LNCAP (cell line): ENCODE data around the gene STMN3.

Experiments
- TF ChIP-seq, protein P1 (sequence below): fragments of 450-650 bp; IDR thresholded peaks from 2 replicates; pipeline ENCODE4 v1.5.1; 2017; ENCODE audit warnings: mild to moderate bottlenecking

Gene STMN3

DNA sequence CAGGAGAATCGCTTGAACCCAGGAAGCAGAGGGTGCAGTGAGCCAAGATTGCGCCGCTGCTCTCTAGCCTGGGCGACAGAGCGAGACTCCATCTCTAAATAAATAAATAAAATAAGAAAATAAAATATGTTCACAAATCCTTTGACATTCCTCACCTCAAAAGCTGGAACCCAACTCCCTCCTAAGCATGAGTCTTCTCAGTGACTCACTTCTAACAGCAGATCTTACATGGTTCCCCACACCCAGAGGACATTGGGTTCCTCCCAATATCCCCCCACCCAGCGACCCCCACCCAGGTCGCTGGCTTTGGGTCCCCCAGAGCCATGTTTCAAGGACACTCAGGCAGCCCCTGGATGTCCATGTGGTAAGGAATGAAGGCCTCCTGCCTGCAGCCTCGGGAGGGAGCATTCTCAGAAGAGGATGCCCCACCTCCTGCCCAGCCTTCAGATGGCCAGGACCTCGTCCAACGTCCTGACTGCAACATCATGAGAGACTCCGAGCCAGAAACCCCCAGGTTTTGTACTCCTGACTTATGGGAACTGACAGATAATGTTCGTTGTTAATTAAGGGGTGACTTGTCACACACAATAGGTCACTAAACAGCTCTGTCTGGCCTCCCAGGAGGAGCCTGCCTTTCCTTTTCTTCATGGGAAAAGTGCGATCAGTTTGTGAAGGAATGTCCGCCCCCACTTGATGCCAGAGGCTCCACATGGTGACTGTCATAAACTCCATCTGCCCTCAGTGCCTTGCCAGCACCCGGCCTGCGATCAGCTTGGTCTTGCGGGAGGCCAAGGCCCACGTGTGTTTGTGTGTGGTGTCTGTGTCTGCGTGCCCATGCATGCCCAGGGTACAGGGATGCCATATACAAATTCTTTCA lies 16.2 kb downstream of the STMN3 start:
- TF ChIP-seq, protein P1, sequence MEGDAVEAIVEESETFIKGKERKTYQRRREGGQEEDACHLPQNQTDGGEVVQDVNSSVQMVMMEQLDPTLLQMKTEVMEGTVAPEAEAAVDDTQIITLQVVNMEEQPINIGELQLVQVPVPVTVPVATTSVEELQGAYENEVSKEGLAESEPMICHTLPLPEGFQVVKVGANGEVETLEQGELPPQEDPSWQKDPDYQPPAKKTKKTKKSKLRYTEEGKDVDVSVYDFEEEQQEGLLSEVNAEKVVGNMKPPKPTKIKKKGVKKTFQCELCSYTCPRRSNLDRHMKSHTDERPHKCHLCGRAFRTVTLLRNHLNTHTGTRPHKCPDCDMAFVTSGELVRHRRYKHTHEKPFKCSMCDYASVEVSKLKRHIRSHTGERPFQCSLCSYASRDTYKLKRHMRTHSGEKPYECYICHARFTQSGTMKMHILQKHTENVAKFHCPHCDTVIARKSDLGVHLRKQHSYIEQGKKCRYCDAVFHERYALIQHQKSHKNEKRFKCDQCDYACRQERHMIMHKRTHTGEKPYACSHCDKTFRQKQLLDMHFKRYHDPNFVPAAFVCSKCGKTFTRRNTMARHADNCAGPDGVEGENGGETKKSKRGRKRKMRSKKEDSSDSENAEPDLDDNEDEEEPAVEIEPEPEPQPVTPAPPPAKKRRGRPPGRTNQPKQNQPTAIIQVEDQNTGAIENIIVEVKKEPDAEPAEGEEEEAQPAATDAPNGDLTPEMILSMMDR: no peak

DNA sequence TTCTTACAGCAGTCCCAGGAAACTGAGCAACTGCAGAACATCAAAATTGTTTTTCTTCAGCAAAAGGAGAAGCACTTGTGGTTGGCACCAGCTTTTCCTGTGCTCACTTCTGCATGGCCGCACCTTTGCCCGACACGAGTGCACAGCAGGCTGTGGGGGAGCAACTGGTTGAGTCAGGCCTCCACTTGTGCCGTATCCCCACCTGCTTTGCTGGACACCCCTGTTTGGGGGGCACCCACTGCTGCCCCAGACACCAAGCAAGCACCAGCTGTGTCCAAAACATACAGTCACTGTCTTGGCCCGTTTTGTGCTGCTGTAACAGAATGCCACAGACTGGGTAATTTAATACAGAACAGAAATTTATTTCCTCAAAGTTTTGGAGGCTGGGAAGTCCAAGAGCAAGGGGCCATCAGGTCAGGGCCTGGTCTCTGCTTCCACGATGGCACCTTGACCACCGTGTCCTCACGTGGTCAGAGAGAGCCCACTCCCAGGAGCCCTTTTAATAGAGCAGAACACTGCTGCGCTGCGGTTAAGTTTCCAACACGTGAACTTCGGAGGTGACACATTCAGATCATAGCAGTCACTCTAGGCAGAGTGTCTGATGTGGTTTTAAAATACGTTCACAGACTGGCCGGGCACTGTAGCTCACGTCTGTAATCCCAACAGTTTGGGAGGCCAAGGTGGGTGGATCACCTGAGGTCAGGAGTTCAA lies 17.6 kb downstream of the STMN3 start:
- TF ChIP-seq, protein P1: no peak

DNA sequence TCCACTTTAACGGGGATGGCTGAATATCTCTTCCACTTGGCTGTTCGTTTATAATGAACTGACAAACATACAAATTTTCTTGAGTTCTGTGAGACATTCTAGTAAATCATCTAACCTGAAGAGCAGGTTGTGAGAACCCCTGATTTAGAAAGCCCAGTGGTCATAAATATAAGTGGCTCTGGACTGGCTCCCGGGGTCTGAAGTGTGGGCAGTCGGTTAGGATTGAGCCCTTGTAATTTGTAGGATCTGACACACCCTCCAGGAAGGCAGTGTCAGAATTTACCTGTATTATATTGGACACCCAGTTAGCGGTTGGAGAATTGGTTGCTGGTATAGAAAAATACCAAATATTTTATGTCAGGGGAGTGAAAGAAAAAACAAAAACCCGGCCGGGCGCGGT lies 19.5 kb downstream of the STMN3 start:
- TF ChIP-seq, protein P1: no peak

DNA sequence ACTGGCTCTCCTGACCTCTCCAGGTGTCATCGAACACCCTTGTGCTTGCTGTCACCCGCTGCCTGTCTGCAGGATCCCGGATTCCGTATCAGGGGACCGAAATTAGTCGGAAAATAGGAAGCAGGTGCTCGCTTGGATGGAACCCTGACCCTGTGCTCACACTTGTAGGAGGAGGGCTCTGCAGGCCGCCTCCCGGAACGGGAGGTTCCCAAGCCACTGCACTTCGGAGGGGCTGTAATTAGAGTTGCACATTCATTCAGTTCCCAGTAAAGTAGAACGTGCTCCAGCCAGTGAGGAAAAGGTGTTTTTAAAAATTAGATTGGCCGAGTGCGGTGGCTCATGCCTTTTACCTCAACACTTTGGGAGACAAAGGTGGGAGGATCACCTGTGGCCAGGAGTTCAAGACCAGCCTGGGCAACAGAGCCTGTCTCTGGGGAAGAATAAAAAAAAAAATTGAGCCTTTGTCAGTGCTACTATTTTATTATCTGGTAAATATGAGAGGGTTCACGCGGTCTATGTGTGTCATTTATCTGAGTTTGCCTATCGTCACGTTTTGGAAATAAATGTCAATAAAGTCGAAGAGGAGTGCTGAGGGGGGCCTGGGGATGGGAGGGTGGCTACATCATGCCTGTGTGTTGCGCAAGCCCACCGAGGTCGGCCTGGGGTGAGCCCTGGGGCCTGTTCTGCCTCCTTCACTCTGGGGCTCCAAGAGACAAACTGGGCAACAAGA lies 24.8 kb downstream of the STMN3 start:
- TF ChIP-seq, protein P1: no peak

DNA sequence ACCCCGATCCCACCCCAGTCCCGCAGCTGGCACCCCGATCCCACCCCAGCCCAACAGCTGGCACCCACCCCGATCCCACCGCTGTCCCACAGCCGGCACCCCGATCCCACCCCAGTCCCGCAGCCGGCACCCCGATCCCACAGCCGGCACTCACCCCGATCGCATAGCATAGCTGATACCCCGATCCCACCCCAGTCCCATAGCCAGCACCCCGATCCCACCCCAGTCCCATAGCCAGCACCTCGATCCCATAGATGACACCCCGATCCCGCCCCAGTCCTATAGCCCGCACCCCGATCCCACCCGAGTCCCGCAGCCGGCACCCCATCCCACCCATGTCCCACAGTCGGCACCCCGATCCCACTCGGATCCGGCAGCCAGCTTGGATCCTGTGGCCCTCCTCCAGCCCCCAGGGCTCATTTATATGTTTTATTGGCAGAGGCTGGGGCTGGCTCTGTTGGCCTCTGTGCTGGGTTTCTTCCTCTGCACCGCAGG lies 25.4 kb downstream of the STMN3 start:
- TF ChIP-seq, protein P1: no peak

DNA sequence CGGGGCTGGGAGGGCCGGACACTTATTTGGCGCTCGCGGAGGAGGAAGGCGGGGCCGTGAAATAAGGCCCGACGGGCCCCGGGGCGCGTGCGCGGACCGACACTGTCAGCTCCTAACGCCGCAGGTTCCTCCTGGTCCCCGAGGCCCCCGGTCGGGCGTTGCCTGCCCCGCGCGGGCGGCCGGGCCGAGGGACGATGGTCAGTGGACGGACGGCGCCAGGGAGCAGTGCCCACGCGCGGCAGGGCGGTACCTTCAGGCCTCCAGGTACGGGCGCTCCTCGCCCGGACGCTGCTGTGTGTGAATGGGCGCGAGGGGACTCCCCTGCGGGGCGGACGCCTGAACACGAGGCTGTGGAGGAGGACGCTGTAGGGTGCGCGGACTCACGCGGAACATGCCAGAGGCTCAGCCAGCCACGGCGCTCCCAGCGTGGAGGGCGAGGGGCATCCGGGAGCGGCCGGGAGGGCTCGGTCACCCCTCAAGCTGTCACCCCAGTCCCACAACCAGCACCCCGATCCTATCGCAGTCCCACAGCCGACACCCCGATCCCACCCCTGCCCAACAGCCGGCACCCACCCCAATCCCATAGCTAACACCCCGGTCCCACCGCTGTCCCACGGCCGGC lies 26.0 kb downstream of the STMN3 start:
- TF ChIP-seq, protein P1: no peak
